Psoas muscle (tissue), 8 donors: ENCODE measurements around the gene MED20. TPM values are rescaled to one million over a fixed set of nuclear protein-coding genes. Genes with fewer than 3 reads are reported as not detected.

Experiments
- ATAC-seq, 4 donors: fragments of 200-7000 bp; cut with Tn5 transposase; one replicate each; pipeline ENCODE4 v1.9.1; 2020; ENCODE audit warnings: moderate library complexity in 3 of 4, mild to moderate bottlenecking in 2 of 4
- DNase-seq, 2 donors: peaks; one replicate each; pipeline ENCODE4 v3.0.0-alpha.2; 2020
- H3K27ac ChIP-seq: fragments of 200-600 bp; one replicate; pipeline ENCODE4 v1.8.0; 2022
- H3K27me3 ChIP-seq, 3 donors: fragments of 200-600 bp in 1 of 3; one replicate each; pipeline versions ENCODE4 v1.6.1 to v1.8.0; 2013 to 2022; ENCODE audit warnings: low read length in 2 of 3, mild to moderate bottlenecking in 2 of 3, moderate library complexity in 1 of 3; ENCODE audit not compliant: insufficient read depth in 3 of 3
- H3K36me3 ChIP-seq, 2 donors: fragments of 200-600 bp in 1 of 2; one replicate each; pipeline versions ENCODE4 v1.6.1 to v1.8.0; 2013 to 2022; ENCODE audit warnings: low read depth in 1 of 2, mild to moderate bottlenecking in 1 of 2, moderate library complexity in 1 of 2; ENCODE audit not compliant: insufficient read depth in 1 of 2
- H3K4me1 ChIP-seq: fragments of 200-600 bp; one replicate; pipeline ENCODE4 v1.8.0; 2022
- H3K4me3 ChIP-seq: fragments of 200-600 bp; one replicate; pipeline ENCODE4 v1.8.0; 2022; ENCODE audit warnings: mild to moderate bottlenecking
- H3K9me3 ChIP-seq: fragments of 200-600 bp; one replicate; pipeline ENCODE4 v1.8.0; 2022
- WGBS, 3 donors: extraction: QIAGEN DNeasy Blood & Tissue Kit; methylation state at CpG; one replicate each; pipeline versions ENCODE4 v1.1.6 to v1.1.7; 2013; 5-methylcytosine and 5-hydroxymethylcytosine counted together
- intact Hi-C, 2 donors: fragments of 100-400 bp; cut with DNase I; formaldehyde crosslinking; loops; one replicate each; pipeline versions ENCODE4 v1.11.0 to v1.14.2; 2022
- polyA plus RNA-seq, 3 donors: library from polyadenylated mRNA; stranded (reverse); fragments of 200-250 nt; gene quantifications; one replicate each; pipeline ENCODE4 v1.2.3, GENCODE V29; 2013
- total RNA-seq, 4 donors: library from RNA; stranded (reverse); fragmentation: NEBNext Ultra II Directional in 2 of 4; extraction: Animal tissue kit (Norgen Biotek cat#: 25700) in 2 of 4; gene quantifications; one replicate each; pipeline versions ENCODE4 v1.2.1 to v1.2.4, GENCODE V29; 2021 to 2023
- TF ChIP-seq, protein P1 (sequence below): fragments of 200-600 bp; IDR thresholded peaks from one replicate; pipeline ENCODE4 v1.8.0; 2022; ENCODE audit warnings: antibody characterized with exemption
- donor health status: healthy with polysubstance abuse.
- donor health status: DM: no; HTN: no; CAD: no; lungs with moderate emphysema.
- donor health status: Bipolar disorder and iron deficiency.
- donor health status: healthy.
- donor health status: DM: yes; HTN: yes; CAD: no.
- donor health status: DM: no; HTN: no; CAD: no.
- donor health status: DM: no; HTN: no; CAD: no.
- donor health status: DM: yes; HTN: yes; CAD: no.

The MED20 gene
- total and polyA plus RNA-seq, 7 donors: 9.2 to 28.1 (median 16.4) TPM

DNA sequence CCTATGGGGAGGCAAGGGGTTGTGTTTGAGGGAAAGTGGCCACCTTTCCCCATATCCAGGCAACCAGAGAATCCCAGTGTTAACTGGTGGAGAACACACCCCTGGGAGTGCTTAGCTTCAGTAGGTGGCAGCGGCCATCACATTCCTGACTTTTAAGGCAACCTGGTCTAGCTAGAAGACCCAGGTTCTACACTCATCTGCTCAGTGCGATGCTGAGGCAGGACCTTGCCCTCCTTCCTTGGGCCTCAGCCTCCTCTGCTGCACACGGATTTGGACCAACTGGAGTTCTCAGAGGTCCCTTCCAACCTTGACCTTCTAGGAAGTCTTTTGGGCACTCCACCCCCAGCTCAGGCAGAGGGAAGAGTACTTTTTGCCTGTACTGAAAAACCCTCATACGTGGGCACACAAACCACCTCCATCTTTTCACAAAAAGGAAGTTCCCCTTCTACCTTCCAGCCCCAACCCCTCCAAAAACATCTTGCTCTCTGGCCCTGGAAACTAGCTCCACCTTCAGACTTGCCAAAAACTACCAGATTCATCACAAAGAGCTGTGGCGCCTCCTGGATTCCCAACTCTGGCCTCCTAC, 17.7 kb upstream of the MED20 start:
- Histone ChIP-seq H3K4me1 (peaks cover 27% of the 10 kb centered on the region), H3K27ac (peak overlapping the region; percentile 53), H3K4me3 (no peak overlapping the region), H3K27me3 (no peaks in the 10 kb centered on the region), H3K9me3 (no peaks in the 10 kb centered on the region), H3K36me3 (peaks cover 0 to 19% of the 10 kb centered on the region in 2 donors)
- 65 to 80% (median 71%) methylated on average over 5 of the region's 5 CpGs for WGBS, 3 donors
- TF ChIP-seq, protein P1, sequence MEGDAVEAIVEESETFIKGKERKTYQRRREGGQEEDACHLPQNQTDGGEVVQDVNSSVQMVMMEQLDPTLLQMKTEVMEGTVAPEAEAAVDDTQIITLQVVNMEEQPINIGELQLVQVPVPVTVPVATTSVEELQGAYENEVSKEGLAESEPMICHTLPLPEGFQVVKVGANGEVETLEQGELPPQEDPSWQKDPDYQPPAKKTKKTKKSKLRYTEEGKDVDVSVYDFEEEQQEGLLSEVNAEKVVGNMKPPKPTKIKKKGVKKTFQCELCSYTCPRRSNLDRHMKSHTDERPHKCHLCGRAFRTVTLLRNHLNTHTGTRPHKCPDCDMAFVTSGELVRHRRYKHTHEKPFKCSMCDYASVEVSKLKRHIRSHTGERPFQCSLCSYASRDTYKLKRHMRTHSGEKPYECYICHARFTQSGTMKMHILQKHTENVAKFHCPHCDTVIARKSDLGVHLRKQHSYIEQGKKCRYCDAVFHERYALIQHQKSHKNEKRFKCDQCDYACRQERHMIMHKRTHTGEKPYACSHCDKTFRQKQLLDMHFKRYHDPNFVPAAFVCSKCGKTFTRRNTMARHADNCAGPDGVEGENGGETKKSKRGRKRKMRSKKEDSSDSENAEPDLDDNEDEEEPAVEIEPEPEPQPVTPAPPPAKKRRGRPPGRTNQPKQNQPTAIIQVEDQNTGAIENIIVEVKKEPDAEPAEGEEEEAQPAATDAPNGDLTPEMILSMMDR: no peak
- DNase-seq: no peak
- ATAC-seq: no peak
- intact Hi-C loops: loop anchor here in 1 of 2 donors (5.0 kb wide), 1 partner anchor 104 kb away; no protein-coding TSS in a partner anchor

DNA sequence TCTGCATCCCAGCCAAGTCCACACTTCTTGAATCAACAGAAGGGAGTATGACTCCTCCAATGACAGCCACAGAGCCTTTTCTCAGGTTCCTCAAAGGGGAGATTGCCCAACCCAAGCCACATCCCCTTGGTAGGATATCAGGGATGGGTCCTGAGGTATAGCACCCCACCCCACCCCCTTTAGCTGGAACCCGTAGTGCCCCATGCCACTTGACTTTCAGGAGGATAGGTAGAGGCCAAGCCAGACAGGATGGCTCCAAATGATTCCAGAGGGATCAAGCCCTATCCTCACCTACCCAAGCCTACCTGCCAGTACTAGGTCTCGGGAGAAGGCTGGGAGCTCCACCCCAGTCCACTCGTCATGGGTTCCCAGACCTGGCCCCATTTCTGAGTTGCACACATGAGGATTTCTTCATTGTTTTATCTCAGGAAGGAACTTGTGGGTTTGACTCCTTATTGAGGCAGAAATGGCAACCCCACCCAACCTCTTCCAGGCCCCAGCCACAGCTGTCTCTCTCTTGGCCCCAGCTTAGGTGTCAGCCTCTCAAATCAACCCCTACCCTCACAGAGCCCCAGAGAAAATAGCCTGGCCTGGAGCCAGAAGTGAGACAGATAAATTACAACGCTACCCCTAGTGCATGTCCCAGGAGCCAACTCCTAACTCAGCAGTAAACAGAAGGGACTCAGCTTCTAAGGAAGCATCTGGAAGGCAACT, 17.1 kb upstream of the MED20 start:
- Histone ChIP-seq H3K27me3 (no peaks in the 10 kb centered on the region), H3K4me3 (no peak overlapping the region), H3K36me3 (peaks cover 0 to 26% of the 10 kb centered on the region in 2 donors), H3K4me1 (peaks cover 27% of the 10 kb centered on the region), H3K9me3 (no peaks in the 10 kb centered on the region), H3K27ac (peak overlapping the region; percentile 53)
- 49 to 55% (median 50%) methylated on average over 4 of the region's 4 CpGs for WGBS, 3 donors
- ATAC-seq: no peak
- DNase-seq: no peak
- TF ChIP-seq, protein P1: no peak
- intact Hi-C loops: loop anchor here (2.0 to 5.0 kb wide), 3 partner anchors 15 to 107 kb away; no protein-coding TSS in a partner anchor

GRCh38 chr6:41937472-41937860, 16.5 kb upstream of the MED20 start:
- Histone ChIP-seq H3K27me3 (no peaks in the 10 kb centered on the region), H3K27ac (no peak overlapping the region), H3K36me3 (peaks cover 0 to 31% of the 10 kb centered on the region in 2 donors), H3K4me1 (peaks cover 22% of the 10 kb centered on the region), H3K4me3 (no peak overlapping the region), H3K9me3 (no peaks in the 10 kb centered on the region)
- ATAC-seq (no peak), DNase-seq (no peak)
- intact Hi-C loops: loop anchor here (2.0 to 5.0 kb wide), 3 partner anchors 15 to 107 kb away; no protein-coding TSS in a partner anchor
- TF ChIP-seq, protein P1: no peak
- 48 to 74% (median 58%) methylated on average over 2 of the region's 2 CpGs for WGBS, 3 donors

DNA sequence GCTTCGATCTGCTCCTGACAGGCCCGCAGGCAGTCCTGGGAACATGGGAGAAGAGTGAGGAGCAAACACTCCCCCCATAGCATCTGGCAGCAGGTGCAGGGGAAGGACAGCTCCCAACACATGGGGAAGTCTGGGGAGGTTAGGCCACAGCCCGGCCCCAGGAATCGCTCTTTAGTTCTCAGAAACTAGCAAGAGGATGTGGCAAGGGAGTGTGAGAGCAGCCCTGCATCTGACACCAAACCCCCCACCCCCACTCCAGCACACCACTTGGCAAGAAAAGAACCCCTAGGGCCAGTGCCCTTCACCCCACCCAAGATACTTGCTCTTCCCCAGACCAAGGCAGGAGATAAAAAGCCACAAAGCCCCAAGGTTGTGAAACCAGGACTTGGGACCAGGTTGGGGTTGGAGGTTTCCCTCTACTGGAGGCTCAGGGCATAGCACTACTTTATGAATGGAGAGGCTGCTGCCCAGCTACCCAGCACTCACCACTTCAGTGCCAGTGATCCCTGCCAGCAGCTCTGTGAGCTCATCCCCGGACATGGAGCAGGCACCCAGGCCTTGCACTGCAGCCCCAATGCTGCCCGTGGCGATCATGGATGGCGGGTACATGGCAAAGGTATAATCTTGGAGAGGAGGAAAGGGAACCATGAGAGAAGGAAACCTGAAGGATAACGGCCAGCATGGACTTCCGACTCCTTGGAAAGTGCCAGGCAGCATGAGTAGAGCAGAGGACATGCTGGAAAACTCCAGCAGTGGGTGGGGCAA, 15.3 kb upstream of the MED20 start:
- H3K4me3 ChIP-seq: peak overlapping the region; percentile 2
- peaks cover 7 to 43% of the 10 kb centered on the region in 2 donors for H3K36me3 ChIP-seq
- intact Hi-C loops: loop anchor here (2.0 to 5.0 kb wide), 3 partner anchors 13 to 109 kb away; no protein-coding TSS in a partner anchor
- TF ChIP-seq, protein P1: peak; percentile 81
- ATAC-seq (peak; percentile 87 to 96 (median 92)), DNase-seq (peak; percentile 67 to 85)
- H3K4me1 ChIP-seq: peaks cover 18% of the 10 kb centered on the region
- WGBS, 3 donors: 35 to 41% (median 38%) methylated on average over 10 of the region's 10 CpGs
- H3K27me3 ChIP-seq: no peaks in the 10 kb centered on the region
- no peaks in the 10 kb centered on the region for H3K9me3 ChIP-seq
- H3K27ac ChIP-seq: peak overlapping the region; percentile 7
